ENCODE results near the gene EYA2.
"Not testable (repeated sequence)": the region's sequence is repeated elsewhere in the genome, so short reads cannot be mapped to it uniquely, and the experiment has no call there.

Gene EYA2

DNA sequence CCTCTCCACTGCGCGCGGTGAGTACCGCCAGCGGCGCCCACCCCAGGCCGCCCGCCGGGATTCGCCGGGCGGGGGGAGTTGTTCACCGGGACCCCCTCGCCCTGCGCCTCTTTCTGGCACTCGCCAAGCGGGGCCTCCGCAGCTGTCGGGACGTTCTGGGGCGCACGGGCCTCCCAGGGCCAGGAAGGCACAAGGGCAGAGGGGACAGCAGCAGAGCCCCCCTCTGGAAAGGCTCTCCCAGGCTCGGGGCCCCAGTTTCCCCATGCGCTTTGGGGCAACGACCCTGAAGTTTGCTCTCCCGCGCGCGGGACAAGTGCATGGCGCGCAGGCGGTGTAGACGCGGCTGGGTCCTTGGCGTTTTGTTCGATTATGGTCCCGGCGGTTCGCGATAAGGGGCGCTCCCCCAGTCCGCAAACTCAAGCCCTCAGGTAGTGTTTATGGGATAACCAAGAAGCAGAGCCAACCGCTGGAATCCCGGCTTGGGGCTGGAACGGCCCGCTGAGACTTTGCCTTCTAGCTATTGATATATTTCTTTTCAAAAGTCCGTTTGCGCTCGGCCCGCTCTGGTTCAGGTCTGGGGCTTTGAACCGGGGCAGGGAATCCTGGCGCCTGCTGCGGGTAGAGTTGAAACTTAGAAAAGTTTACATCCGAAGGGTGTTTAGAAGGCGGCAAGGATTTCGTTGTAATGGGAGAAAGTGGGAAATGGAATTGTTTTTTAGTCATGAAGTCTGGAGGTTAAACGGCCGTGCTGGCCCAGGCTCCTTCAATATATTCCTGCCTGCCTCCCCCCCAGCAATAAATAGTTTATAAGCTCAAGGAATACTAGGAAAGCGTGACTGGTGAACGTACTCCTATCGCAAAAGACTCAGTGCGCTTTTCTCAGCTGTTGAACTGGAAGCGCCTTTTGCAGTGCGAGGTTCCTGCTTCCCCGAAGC lies 595 bp downstream of the EYA2 start:
- DNase-seq (ENCODE audit: low read depth in 3 of 3), result no peak

DNA sequence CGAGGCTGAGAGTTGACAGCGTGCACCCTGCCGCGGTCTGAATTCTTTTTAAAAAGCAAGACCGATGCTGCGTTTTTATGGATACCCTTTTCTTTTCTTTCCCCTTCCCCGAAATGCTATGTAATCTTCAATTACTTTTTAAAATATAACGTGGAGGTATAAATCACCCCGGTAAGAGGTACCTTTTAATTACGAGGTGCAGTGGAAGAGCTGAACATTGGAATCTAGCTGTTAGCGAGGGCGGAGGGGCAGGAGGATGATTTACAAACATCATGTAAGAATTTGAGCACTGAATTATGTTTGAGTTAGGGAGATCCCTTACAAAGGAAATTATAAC lies 1.2 kb downstream of the EYA2 start:
- no peak for DNase-seq (ENCODE audit: low read depth in 3 of 3)

DNA sequence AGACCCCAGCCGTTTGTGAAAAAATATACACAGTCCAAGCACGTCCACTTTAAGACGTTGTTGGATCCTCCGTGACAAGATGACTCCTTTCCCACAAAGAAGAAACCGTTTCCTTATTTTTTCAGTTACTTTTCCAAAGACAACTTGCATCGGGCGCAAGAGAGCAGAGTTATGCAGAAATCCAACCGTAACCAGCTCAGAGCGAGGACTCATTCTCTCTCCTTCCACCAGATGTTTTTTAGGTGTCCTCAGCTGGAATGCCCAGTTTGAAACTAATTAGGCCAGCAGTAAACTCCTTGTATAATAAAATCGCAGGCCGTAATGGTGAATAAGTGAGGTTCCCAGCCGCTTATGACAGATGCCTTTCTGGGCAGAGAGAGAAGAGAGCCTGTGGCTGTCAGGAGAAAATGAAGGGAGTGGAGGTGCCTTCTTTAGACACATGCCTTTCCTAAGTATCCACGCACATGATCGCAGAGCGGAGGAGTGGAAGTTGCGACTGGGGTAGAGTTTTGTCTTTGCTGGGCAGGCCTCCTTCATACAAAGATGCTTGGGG lies 2.8 kb downstream of the EYA2 start:
- DNase-seq (ENCODE audit: low read depth in 3 of 3), result no peak

DNA sequence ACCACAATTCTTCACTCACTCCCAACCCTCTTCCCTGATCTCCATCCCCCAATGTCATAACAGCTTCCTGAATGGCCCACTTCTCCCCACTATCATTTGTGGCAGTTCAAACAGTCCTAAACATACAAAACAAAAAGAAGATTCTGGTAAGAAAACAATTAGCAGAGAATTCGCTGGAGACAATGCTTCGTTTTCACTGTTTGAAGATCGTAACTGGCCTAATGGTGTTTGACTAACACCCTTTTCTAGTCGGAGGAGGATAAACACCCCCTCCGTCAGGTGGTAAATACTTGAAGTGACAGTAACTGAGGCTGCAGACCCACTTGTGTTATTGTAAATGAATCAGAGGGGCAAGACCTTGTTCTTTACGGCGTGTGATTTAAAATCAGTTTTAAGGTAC lies 3.8 kb downstream of the EYA2 start:
- no peak for DNase-seq (ENCODE audit: low read depth in 3 of 3)

DNA sequence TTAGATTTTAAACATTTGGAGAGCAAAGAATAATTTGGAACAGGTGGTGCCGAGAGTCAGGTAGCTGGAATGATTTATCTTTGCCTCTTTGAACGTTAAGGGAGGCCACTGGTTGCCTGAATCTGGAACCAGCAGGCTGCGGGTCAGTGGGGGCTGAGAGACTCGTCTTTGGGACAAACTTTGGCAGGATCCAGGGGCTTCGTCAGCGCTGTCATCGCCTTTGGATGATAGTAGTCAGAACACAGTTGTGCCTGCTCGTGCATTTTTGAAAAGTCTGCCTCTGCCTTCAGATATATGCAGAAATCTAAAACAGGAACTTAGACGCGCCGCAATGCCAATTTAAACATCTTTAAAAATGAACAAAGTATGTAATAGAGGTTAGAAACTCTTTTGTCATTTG lies 5.0 kb downstream of the EYA2 start:
- DNase-seq (ENCODE audit: low read depth in 3 of 3), result no peak

DNA sequence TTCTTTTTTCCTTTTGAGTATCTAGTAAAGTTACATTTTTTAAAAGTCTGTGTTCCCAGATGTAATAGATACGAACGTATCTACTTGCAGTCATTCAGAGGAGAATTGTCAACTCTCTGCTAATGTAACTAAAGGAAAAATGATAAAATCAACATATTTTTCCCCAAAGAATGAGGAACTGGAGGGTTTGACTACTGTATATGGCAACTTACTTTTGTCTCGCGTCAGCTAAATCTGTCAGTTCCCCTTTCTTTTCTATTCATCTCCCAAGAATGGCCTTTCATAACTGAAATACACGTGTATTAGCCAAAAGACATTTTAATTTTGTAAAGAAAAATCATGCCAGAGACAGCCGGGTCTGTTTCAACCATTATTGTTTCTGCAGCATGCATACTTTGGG lies 5.4 kb downstream of the EYA2 start:
- no peak for DNase-seq (ENCODE audit: low read depth in 3 of 3)

DNA sequence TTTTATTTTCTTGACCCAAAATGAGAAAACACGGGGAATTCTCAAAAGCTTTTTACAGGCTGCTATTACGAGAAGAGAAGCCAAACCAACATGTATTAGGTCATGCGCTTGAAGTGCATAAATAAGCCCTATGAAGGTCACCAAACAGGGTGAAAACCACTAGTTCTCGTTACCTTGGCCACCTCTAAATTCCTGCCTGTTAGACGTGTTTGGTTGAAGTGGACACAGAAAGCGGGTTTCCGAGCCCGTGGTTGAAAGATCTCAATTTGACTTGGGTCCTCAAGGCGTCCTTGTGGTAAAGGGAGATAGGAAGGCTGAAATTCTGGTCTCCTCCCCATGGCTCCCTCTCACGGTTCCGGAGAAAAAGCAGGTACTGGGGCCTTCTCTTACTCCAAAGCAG lies 6.2 kb downstream of the EYA2 start:
- DNase-seq (ENCODE audit: low read depth in 3 of 3), result no peak

DNA sequence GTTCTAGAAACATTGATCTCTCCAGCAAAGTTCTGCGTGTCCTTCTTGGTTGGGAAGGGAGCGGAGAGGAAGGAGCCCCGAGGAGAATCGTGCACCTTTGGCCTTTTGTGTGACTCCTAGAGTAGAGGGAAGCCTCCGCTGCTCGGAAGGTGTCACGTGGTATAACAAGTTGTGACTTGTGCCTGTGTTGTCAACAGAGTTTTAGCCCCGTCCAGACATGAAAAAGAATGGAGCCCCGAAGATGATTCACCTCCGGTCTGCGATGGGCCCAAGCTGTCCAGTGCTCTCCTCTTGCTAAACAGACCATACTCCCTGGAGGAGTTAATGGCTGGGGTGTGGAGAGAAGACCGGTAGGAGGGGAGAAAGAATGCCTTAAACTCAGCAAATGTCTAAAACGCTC lies 7.0 kb downstream of the EYA2 start:
- no peak for DNase-seq (ENCODE audit: low read depth in 3 of 3)

DNA sequence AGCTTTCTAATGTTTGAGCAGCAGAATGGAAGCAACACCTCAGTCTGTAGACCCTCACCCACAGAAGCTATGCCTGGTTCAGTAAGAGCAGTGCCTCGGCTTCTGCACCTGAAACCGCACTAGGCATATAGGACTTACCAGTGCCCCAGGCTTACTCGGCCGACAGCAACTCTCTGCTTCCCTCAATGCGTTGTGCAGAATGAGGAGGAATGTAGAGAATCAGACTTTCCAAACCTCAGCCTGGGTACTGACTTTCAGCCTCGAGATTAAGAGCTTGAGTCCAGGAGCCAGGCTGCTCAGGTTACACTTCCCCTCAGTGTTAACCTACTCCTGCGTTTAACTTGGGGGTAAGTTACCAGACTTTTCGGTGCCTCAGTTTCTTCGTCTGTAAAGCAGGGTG lies 8.6 kb downstream of the EYA2 start:
- DNase-seq (ENCODE audit: low read depth in 3 of 3), result no peak

DNA sequence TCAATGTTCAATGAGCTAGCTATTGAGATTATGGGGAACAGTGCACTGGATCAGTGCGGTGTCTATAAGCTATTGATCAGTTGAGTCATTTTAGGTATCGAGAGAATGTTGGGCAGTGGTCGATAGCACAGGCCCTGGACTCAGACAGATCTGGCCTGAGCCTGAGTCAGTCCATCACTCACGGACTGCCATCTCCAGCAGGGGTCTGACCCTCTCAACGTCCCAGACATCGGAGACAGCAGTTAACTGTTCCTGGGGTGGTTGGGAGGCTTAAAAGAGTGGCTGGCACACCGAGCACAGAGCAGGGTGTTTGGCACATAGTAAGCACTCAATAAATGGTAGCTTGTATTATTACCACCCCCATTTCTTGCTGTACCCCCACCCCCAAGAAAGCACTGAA lies 9.3 kb downstream of the EYA2 start:
- no peak for DNase-seq (ENCODE audit: low read depth in 3 of 3)

DNA sequence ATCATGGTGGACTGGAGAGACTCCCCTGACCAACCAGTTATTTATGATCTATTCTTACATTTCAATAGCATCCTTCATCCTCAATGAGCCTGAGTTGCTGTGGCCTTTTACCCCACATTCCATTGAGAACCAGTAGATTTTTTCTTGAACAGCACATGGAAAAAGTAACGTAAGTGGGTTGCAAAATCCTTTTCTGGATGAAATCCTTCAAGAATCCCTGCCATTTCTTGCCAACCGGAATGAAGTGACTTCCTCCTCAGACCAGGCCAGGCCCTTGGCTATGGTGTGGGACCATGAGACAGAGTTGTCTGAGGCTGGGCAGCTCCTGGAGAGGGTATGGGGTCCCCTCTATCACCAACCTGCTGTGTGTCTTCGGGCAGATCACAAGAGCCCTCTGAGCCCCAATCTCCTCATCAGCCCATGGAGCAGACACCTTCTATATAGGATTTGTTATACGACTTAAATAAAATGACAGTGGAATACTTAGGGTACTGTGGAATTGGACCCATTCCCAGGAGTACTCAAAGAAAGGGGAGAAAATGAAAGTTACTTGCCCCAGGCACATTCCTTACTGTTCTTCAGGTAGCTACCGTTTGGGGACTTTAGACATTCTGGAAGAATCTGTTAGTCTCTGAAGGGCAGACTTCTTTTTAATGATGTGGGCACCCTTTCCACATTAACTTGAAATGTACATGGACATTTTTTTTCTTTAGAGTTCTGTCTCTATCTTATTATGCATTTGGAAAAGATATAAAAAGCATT lies 10.9 kb downstream of the EYA2 start:
- no peak for DNase-seq (ENCODE audit: low read depth in 3 of 3)

DNA sequence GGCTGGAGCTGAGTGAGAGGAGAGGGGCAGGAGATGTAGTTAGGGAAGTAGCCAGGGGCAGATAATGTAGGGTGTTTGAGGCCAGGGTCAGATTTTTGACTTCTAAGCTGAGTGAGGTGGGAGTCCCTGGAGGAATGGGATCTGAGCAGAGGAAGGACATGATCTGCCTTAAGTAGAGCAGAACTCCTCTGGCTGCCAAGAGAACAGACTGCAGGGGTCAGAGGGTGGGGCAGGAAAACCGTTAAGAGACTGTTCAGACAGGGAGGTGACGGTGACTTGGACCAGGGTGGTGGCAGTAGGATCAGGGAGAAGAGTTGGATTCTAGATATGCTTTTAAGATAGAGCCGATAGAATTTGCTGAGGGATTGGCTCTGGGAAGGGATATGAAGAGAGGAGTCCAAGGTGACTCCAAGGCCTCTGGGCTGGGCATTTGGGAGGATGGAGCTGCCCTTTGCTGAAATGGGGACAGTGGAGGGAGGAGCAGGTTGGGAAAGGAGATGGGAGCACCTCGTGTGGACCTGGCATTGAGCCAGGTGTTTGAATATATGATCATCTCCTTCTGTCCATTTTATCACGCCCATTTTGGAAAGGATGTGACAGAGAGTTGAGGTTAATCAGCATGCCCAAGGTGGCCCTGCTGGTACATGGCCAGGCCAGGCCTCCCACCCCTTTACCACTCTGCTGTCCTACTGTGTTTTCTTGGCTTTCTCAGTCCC lies 18.8 kb downstream of the EYA2 start:
- DNase-seq (ENCODE audit: low read depth in 3 of 3), result no peak

DNA sequence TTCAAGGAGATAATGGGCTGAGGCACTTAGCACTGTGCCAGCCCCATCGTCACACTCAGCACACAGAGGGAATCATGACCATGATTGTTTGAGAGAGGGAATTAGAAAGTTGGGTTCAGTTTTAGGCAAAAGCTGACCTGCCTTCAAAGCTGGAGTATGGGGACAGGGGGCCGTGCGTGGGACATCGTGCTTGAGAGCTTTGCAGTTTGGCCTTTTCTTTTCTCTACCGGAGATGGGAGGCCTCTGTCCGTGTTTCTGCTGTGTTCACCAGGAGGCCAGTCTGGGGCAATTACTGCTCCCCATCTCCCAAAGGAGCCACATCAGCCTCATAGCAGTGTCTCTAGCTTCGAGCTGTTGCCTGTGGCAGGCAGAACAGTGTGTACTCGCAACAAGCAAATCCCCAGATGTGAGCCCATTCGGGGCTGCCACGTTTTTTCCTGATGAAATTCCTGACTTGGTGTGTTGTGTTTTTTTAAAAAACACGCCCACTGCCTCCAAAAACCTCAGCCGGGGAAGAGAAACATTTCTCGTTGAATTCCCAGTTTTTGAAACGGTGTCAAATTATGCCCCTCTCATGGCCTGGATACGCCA lies 20.2 kb downstream of the EYA2 start:
- DNase-seq (ENCODE audit: low read depth in 3 of 3), result no peak

DNA sequence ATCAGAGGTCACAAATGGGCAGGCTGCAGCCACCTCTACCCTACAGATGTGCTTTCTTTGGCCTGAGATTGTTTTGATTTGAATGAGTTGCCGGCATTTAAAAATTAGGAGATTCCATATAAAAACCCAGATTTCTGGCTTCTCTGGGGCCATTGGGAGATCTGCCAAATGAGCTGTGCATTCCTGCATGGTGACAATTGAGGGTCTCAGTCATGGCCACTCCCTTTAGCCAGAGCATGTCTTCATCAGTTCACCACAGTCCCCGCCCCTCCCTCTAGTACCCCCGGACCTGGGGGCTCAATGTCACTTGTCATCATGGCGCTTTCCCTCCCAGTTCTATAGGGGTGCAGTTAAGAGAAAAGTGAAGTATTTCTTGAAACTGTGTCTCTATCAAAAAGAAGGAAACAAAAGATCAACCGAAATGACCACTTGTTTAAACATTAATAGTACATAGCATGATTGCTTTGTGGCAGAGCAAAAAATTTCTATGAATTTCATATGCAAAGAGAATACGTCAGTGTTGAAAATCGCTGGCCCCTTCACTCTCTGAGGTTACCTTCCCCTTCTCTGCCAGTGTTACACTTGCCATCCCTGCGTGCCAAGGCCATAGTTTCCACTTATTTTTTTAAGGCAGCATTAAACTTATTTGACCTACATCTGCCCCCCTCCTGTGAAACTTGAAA lies 21.1 kb downstream of the EYA2 start:
- DNase-seq (ENCODE audit: low read depth in 3 of 3), result no peak

DNA sequence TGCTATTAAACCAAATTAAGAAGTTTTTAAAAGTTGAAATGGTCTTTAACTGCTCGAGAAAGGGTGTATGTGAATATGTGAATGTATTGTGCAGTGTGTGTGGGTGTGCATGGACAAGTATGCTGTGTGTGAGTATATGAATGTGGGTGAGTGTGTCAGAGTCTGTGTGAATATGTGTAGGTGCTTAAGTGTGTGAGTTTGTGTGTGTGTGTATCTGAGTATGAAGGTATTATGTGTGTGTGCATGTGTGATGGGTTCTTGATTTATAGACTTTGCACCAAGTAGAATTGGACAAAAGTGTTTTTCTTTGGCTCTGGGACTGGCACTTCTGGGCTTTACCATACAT lies 21.6 kb downstream of the EYA2 start:
- DNase-seq (ENCODE audit: low read depth in 3 of 3), result no peak

DNA sequence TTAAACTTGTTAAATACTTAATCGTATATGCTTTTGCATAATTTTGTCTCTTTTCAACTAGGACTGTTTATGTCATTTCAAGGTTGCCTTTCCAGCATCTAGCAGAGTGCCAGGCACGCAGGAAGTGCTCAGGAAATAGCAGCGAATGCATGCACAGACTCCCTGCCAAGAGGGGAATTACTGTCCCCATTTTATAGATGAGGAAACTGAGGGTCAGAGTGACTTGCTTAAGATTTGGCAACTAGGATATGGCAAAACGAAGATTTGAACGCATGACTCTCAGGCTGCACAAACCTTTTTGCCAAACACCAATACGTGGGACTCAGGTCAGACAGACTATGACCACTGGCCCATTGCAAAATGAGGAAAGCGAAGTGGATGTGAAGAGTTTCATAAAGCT lies 22.5 kb downstream of the EYA2 start:
- no peak for DNase-seq (ENCODE audit: low read depth in 3 of 3)

DNA sequence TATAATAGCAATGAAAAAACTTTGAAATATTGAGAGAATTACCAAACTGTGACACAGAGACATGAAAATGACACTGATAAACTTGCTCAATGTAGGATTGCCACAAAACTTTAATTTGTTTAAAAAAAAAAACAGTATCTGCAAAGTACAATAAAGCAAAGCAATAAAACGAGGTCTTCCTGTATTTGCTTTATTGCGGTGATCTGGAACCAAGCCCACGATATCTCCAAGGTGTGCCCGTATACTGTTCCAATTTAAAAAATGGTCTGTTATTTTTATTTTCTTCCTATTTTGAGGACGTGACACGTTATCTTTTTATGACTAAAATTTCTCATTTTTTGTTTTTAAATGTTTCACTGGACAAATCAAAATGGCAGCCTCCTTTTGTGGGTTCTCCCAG lies 25.5 kb downstream of the EYA2 start:
- no peak for DNase-seq (ENCODE audit: low read depth in 3 of 3)

DNA sequence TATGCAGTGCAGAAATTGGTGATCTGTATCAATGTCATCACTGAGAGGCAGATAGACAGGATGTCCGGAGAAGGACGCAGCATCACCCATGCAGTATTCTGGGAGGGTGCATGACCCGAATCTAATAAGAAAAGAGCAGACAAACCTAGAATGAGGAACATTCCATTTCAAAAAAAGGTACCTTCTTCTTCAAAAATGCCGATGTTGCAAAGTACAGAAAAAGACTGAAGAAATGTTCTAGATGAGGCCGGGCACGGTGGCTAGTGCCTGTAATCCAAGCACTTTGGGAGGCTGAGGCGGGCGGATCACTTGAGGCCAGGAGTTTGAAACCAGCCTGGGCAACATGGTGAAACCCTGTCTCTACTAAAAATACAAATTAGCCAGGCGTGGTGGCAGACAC lies 28.2 kb downstream of the EYA2 start:
- DNase-seq (ENCODE audit: low read depth in 3 of 3), result not testable (repeated sequence)

DNA sequence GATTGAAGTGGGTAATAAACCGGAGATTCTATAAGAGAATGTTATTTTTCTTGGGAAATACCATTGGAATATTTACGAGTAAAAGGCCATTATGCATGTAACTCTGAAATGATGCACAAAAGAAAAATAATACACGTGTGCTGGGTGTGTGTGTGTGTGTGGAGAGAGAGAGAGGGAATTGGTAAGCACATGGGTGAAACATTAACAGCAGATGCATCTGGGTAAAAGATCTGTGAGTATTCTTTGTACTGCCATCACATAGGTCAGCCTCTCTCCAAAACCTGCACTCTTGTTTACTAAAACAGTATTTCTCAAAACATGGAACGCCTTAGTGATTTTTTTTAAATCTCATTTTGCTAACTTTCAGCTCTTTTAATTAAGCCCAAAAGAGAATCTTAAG lies 28.9 kb downstream of the EYA2 start:
- no peak for DNase-seq (ENCODE audit: low read depth in 3 of 3)

DNA sequence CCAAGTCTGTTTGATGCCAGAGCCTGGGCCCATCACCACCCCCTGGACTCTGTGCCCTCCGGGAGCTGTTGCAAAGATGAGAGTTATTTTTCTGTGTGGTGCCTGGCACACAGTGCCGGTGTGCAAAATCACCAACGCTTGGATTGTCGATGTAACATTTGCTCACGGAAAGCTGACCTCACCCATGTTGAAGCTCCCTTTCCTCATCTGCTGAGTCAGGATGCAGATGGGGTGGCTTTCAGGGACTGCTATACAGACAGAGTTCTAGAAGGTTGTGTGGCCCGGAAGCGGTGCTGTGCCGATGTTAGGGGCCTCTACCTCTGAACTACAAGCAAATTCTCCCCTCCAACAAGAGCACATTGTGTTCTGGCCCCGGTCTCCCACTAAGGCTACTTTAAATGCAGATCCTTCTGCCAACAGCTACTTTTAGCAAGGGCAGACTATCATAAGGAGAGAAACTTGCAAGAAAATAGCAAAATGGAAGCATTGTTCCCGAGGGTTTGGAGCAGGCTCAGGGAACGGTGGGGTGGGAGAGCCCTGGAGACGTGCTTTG lies 34.0 kb downstream of the EYA2 start:
- no peak for DNase-seq (ENCODE audit: low read depth in 3 of 3)

DNA sequence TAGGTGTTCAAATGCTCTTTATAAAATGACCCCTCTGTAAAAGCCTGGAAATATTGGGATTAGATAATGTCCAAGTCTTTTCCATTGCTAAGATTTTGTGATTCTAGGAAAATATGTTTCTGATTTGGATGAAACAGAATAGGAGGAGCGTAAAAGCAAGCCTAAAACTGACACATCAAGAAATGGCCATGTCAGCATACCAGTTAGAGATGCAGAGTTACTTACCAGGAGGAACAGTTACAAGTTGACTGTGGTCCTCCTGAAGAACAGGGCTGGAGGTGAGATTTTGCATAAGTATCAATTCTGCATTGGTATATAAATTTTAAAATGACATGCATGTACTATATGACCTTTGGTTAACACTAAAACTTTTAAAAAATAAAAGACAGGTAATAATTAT lies 35.3 kb downstream of the EYA2 start:
- no peak for DNase-seq (ENCODE audit: low read depth in 3 of 3)
